Activated naive CD4-positive, alpha-beta T cell treated with anti-CD3 and anti-CD28 coated beads, Interleukin-2, amount 10 ng/mL, durations not matched to agents 7 days and 5 days (primary cell): ENCODE results near the gene LOXL3.

ENCODE experiments used
- CTCF ChIA-PET: fragments of 350-600 bp; sonication (Branson Sonifier 250); formaldehyde crosslinking; loops from one replicate; lab custom pipeline; 2021; ENCODE audit warnings: antibody characterized with exemption; lab: Charles Lee
- DNase-seq: peaks from one replicate; pipeline ENCODE4 v3.0.0-alpha.2; 2020
- H3K27ac Mint-ChIP-seq: one replicate; pipeline ENCODE4 v1.8.0; 2021; ENCODE audit warnings: mild to moderate bottlenecking, moderate library complexity, mixed read lengths
- H3K27me3 Mint-ChIP-seq: one replicate; pipeline ENCODE4 v1.8.0; 2021; ENCODE audit warnings: mild to moderate bottlenecking, mixed read lengths
- H3K36me3 Mint-ChIP-seq: one replicate; pipeline ENCODE4 v1.8.0; 2021; ENCODE audit warnings: mixed read lengths
- H3K4me1 Mint-ChIP-seq: one replicate; pipeline ENCODE4 v1.8.0; 2021; ENCODE audit warnings: mixed read lengths
- H3K4me3 Mint-ChIP-seq: one replicate; pipeline ENCODE4 v1.8.0; 2021; ENCODE audit warnings: mild to moderate bottlenecking, moderate library complexity, mixed read lengths
- H3K9me3 Mint-ChIP-seq: one replicate; pipeline ENCODE4 v1.8.0; 2021; ENCODE audit warnings: mixed read lengths

Gene LOXL3

DNA sequence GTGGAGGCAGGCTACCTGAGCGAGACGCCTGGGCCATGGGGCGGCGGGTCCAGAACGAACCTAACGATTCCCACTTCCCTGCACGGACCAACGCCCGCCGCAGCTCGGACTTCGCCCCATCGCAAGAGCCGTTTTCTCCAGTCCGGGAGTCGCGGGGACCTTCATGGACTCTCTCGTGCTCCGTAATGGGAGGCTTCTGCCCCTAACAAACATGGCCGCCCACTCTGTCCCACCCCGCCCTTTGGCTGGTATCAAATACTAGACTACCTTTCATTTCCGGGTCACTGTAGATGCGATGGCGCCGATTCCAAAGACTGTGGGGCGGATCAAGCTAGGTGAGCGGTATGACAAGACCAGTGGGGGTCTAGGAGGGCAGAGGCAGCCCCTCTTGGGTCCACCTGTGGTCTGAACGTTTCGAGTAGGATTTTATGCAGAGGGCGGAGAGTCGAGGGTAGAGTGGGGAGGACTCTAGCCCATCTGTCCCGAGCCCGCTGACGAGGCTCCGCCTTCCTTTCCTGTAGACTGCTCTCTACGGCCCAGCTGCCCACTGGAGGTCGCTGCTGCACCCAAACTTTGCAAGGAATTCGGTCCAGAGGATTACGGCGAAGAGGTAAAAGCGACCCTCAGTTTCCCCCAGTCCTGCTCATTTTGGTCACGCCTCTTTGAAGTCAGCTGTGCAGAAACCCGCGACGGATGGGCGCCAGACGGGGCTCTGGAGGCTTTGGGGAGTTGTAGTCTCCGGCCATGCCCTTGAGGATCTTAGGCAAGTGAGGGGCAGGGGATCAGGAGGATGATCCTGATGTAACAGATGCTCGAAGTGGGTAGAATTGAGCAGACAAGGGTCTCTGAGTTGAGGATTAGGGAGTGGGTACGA, 70.7 kb downstream of the LOXL3 start, which contains the start of the genes CCDC142 and TTC31:
TSS of gene CCDC142 (minus strand) at position 198 of the 874 bp plus-strand sequence. CDS start at position 37, 161 bp downstream.
TSS of gene TTC31 (plus strand) at position 281 of the 874 bp plus-strand sequence. CDS start at position 296, 15 bp downstream.
- Mint-ChIP-seq H3K27ac (peak within 1 kb of the TSS; percentile 98), H3K9me3 (no peaks in the 10 kb centered on the region), H3K27me3 (no peaks in the 10 kb centered on the region), H3K4me3 (peak within 1 kb of the TSS; percentile 100), H3K36me3 (peaks cover 37% of the 10 kb centered on the region), H3K4me1 (peaks cover 51% of the 10 kb centered on the region)
- peak; percentile 96 for DNase-seq
- CTCF ChIA-PET = interaction anchor here (0.8 to 6.1 kb wide), 21 partner anchors 9 to 118 kb away, joined by 3 to 86 read pairs (median 4); partner anchors contain the start of genes AUP1, HTRA2, INO80B and MOGS
